GM12874 (cell line): Measurements from ENCODE around the gene ATP2C1.

ENCODE experiments used
- TF ChIP-seq, protein P1 (sequence below): IDR thresholded peaks from 2 replicates; pipeline ENCODE4 v1.5.1; 2011; ENCODE audit warnings: low read depth, mild to moderate bottlenecking, control low read depth, low read length, moderate library complexity; ENCODE audit not compliant: insufficient read depth

ATP2C1 gene

DNA sequence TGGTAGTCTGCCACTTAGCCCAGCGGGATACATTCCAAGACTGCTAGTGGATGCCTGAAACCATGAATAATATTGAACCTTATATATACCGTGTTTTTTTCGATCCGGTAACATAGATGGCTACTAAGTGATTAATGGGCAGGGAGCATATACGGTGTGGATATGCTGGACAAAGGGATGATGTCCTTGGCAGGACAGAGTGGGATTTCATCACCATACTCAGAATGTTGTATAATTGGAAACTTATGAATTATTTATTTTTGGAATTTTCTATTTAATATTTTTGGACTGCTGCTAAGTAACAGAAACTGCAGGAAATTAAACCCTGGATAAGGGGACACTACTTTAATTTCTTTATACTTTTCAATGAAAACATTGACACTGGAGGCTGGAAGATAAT lies 79.5 kb downstream of the ATP2C1 start:
- TF ChIP-seq, protein P1, sequence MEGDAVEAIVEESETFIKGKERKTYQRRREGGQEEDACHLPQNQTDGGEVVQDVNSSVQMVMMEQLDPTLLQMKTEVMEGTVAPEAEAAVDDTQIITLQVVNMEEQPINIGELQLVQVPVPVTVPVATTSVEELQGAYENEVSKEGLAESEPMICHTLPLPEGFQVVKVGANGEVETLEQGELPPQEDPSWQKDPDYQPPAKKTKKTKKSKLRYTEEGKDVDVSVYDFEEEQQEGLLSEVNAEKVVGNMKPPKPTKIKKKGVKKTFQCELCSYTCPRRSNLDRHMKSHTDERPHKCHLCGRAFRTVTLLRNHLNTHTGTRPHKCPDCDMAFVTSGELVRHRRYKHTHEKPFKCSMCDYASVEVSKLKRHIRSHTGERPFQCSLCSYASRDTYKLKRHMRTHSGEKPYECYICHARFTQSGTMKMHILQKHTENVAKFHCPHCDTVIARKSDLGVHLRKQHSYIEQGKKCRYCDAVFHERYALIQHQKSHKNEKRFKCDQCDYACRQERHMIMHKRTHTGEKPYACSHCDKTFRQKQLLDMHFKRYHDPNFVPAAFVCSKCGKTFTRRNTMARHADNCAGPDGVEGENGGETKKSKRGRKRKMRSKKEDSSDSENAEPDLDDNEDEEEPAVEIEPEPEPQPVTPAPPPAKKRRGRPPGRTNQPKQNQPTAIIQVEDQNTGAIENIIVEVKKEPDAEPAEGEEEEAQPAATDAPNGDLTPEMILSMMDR = no peak

DNA sequence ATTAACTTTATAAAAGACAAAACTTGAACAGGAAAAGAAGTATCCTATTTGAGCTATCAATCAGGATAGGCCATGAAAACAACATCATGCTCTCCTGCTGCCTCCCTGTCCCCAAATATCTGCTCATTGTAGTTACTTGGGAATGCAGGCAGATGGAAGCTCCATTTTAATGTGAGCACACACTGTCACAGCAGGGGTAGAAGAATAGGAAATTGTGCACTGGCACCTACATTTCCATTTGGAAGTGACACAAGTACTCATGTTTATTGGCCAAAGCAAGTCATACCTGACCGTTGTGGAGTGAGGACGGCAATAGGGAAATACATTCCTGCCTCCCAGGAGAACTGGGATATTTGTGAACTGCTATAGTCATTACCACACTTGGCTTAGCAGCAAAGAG lies 80.3 kb downstream of the ATP2C1 start:
- TF ChIP-seq, protein P1 = no peak

DNA sequence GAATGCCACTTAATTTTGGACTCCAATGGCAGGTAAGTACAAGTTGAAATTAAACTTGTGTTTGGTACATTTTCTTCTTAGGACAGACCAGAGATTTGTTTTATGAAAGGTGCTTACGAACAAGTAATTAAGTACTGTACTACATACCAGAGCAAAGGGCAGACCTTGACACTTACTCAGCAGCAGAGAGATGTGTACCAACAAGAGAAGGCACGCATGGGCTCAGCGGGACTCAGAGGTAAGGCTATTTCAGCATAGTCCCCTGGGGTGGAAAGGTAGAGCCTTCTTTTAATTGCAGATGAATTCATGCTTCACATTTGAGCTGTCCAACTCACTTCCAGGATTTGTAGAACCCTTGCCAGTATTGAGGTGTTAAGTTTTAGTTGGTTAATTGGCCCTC lies 81.4 kb downstream of the ATP2C1 start:
- TF ChIP-seq, protein P1 = no peak

DNA sequence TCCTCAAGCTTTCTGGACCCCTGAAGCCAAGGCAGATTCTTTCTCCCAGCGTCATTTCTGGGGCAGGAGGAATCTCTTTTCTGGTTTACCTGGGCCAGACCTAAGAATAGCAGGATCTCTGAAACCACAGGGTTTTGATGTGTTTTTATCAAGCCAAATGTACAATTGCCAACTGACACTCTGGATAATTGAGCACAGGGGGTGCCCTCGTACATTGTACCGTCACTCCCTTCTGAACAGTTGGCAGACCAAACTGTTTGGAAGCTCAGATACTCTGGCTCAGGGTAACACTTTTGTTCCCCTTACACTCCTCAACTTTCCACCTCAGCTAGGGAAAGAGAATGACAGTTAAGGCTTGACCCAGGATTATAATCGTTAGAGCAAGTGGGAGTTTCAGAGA lies 82.8 kb downstream of the ATP2C1 start:
- TF ChIP-seq, protein P1 = no peak

DNA sequence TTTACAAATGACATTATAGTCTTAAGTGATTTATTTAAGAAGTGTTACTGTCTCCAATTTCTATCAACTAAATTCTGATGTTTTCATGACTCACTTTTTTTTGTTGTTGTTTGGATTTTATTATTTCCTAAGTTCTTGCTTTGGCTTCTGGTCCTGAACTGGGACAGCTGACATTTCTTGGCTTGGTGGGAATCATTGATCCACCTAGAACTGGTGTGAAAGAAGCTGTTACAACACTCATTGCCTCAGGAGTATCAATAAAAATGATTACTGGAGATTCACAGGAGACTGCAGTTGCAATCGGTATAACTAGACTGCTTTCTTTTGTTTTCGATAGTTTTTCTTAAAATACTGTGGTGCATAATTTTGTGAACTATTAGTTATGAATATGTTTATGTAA lies 85.2 kb downstream of the ATP2C1 start:
- TF ChIP-seq, protein P1 = no peak

DNA sequence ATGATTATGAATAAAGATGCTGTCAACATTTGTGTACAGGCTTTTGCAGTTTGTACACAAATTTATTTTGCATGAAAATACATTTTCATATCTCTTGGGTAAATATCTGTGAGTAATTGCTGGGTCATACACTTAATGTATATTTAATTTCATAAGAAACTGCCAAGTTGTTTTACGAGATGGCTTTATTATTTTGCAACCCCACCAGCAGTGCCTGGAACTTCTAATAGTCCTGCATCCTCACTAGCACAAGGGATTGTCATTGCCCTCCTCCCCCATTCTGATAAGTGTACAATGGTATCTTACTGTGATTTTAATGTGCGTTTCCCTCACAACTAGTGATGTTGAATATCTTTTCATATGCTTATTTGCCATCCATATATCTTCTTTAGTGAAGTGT lies 87.6 kb downstream of the ATP2C1 start:
- TF ChIP-seq, protein P1 = no peak

DNA sequence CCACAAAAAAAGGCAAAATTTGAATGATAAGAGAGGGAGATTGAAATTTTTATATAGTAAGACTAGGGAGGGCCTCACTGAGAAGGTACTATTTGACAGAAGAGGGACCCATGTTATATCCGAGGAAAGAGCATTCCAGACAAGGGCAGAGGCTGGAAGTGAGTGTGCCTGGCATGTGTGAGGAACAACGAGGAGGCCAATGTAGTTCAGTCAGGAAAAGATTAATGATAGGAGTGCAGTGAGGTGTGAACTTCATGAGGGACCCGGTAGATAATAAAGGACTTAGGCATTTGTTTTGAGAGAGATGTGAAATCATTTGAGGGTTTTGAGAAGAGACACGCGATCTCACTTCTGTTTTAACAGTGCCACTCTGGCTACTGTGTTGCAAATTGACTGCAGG lies 96.4 kb downstream of the ATP2C1 start:
- TF ChIP-seq, protein P1 = no peak

DNA sequence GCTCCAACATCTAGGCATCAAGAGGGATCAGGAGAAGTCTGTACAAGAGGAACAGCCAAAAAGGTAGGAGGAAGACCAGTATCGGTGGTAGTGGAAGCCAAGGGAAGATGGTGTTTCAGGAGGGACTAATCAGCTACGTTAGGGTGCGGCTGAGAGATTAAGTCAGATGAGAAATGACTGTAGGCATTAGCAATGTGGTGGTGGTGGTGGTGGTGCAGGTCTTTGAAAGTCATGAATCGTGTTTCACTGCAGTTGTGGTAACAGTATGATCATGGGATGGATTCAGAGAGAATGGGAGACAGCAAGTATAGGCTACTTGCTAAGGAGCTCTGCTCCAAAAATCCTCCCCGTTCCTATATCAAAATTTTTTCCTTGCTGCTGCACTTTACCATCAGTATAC lies 97.2 kb downstream of the ATP2C1 start:
- TF ChIP-seq, protein P1 = no peak
